B cell (primary cell): Measurements from ENCODE around the gene DNAI1. TPM values are rescaled to one million over a fixed set of nuclear protein-coding genes. Genes with fewer than 3 reads are reported as not detected.

ENCODE experiments used
- ATAC-seq: fragments of 200-7000 bp; cut with Tn5 transposase; one replicate; pipeline ENCODE4 v1.10.0; 2021; ENCODE audit warnings: low read depth, mild to moderate bottlenecking, moderate number of reproducible peaks, moderate library complexity
- CTCF ChIA-PET: fragments of 350-600 bp; sonication (Branson Sonifier 250); formaldehyde crosslinking; loops from one replicate; lab custom pipeline; 2021; ENCODE audit warnings: antibody characterized with exemption, inconsistent platforms; lab: Charles Lee
- POLR2A ChIA-PET: fragments of 350-600 bp; sonication (Branson Sonifier 250); formaldehyde crosslinking; loops from one replicate; lab custom pipeline; 2021; ENCODE audit warnings: antibody characterized with exemption; lab: Charles Lee
- DNase-seq: peaks from one replicate; pipeline ENCODE4 v3.0.0; 2013
- H2AFZ ChIP-seq: 2 replicates; pipeline ENCODE4 v1.6.1; 2012; ENCODE audit warnings: mild to moderate bottlenecking, low read depth, low read length; ENCODE audit not compliant: insufficient read depth, poor library complexity, severe bottlenecking
- H3K27ac ChIP-seq, 2 donors: 1 replicate in 1 of 2; 2 replicates in 1 of 2; pipeline ENCODE4 v1.5.1; 2012 to 2013; ENCODE audit warnings: low read length in 2 of 2, mild to moderate bottlenecking in 2 of 2, moderate library complexity in 1 of 2
- H3K27me3 ChIP-seq, 4 experiments: fragments of 200-600 bp in 1 of 4; sonication (generic) in 1 of 4; replicated peaks in 1 of 4; 1 replicate in 2 of 4; 2 replicates in 2 of 4; pipeline versions ENCODE4 v1.6.1 to v1.7.0; 2013 to 2016; ENCODE audit warnings: low read length in 3 of 4, mild to moderate bottlenecking in 2 of 4, mixed read lengths in 1 of 4, moderate library complexity in 1 of 4; ENCODE audit not compliant: insufficient read depth in 4 of 4, control insufficient read depth in 3 of 4; ENCODE audit errors: control extremely low read depth in 1 of 4
- H3K36me3 ChIP-seq, 2 experiments: replicated peaks in 1 of 2; 1 replicate in 1 of 2; 2 replicates in 1 of 2; pipeline versions ENCODE4 v1.6.1 to v1.7.1; 2013; ENCODE audit warnings: low read length in 1 of 2; ENCODE audit not compliant: insufficient read depth in 2 of 2, control insufficient read depth in 1 of 2; ENCODE audit errors: control extremely low read depth in 1 of 2, extremely low read depth in 1 of 2
- H3K4me1 ChIP-seq, 2 donors: fragments of 200-600 bp in 1 of 2; sonication (generic) in 1 of 2; 1 replicate in 1 of 2; 2 replicates in 1 of 2; pipeline versions ENCODE4 v1.5.1 to v1.6.1; 2013 to 2017; ENCODE audit warnings: low read length in 2 of 2; ENCODE audit not compliant: control insufficient read depth in 2 of 2, insufficient read depth in 2 of 2
- H3K4me2 ChIP-seq: replicated peaks from 2 replicates; pipeline ENCODE3; 2012; ENCODE audit warnings: mild to moderate bottlenecking, low read depth, low read length; ENCODE audit not compliant: poor library complexity, severe bottlenecking
- H3K4me3 ChIP-seq, 5 experiments: fragments of 200-600 bp in 1 of 5; sonication (generic) in 1 of 5; 1 replicate in 3 of 5; 2 replicates in 2 of 5; pipeline versions ENCODE4 v1.5.1 to v1.7.0; 2011 to 2016; ENCODE audit warnings: low read length in 4 of 5, mild to moderate bottlenecking in 4 of 5, low read depth in 2 of 5, control low read depth in 1 of 5, moderate library complexity in 1 of 5; ENCODE audit not compliant: insufficient read depth in 1 of 5; ENCODE audit errors: control extremely low read depth in 1 of 5, extremely low read depth in 1 of 5
- H3K79me2 ChIP-seq: fragments of 200-600 bp; sonication (generic); one replicate; pipeline ENCODE4 v1.6.0; 2016; ENCODE audit warnings: low read length; ENCODE audit not compliant: control insufficient read depth, insufficient read depth
- H3K9ac ChIP-seq: fragments of 200-600 bp; sonication (generic); 2 replicates; pipeline ENCODE4 v1.6.1; 2017; ENCODE audit warnings: mild to moderate bottlenecking, low read length, moderate library complexity
- H3K9me3 ChIP-seq, 3 donors: one replicate each; pipeline versions ENCODE4 v1.6.1 to v1.7.1; 2013; ENCODE audit warnings: low read length in 2 of 3; ENCODE audit not compliant: control insufficient read depth in 2 of 3, insufficient read depth in 1 of 3; ENCODE audit errors: control extremely low read depth in 1 of 3
- H4K20me1 ChIP-seq: 2 replicates; pipeline ENCODE4 v1.6.0; 2012; ENCODE audit warnings: mild to moderate bottlenecking, low read length; ENCODE audit not compliant: insufficient read depth, control insufficient read depth, poor library complexity, severe bottlenecking
- H3K27ac Mint-ChIP-seq: one replicate; pipeline ENCODE4 v1.8.0; 2021; ENCODE audit warnings: mixed read lengths
- H3K27me3 Mint-ChIP-seq: one replicate; pipeline ENCODE4 v1.8.0; 2021; ENCODE audit warnings: mixed read lengths
- H3K4me1 Mint-ChIP-seq: one replicate; pipeline ENCODE4 v1.8.0; 2021; ENCODE audit warnings: mixed read lengths
- H3K4me3 Mint-ChIP-seq: one replicate; pipeline ENCODE4 v1.8.0; 2021; ENCODE audit warnings: mixed read lengths
- H3K9me3 Mint-ChIP-seq: one replicate; pipeline ENCODE4 v1.8.0; 2022; ENCODE audit warnings: mixed read lengths; ENCODE audit not compliant: insufficient read depth
- EZH2 ChIP-seq: IDR thresholded peaks from 2 replicates; pipeline ENCODE4 v1.6.1; 2012; ENCODE audit warnings: borderline replicate concordance, low read depth, mild to moderate bottlenecking, moderate library complexity, low read length; ENCODE audit not compliant: insufficient read depth, poor library complexity, severe bottlenecking
- WGBS: methylation state at CpG from one replicate; pipeline ENCODE4 v1.1.5; 2013; ENCODE audit warnings: missing lambda C conversion rate; ENCODE audit not compliant: insufficient coverage; 5-methylcytosine and 5-hydroxymethylcytosine counted together
- intact Hi-C: fragments of 100-400 bp; cut with micrococcal nuclease; formaldehyde crosslinking; loops from one replicate; pipeline ENCODE4 v1.10.0; 2022
- polyA plus RNA-seq: library from polyadenylated mRNA; depleted of rRNA; stranded (reverse); fragments of >200 nt; gene quantifications from 2 replicates; pipeline ENCODE4 v1.2.3, GENCODE V29; 2012
- total RNA-seq, 2 donors: library from RNA; stranded (reverse); fragments of 120-200 nt in 1 of 2; gene quantifications; 1 replicate in 1 of 2; 2 replicates in 1 of 2; pipeline versions ENCODE4 v1.2.3 to v1.2.4, GENCODE V29; 2013 to 2022
- TF ChIP-seq, protein P1 (sequence below): fragments of 200-600 bp; IDR thresholded peaks from one replicate; pipeline ENCODE4 v1.8.0; 2022; ENCODE audit warnings: antibody characterized with exemption, mild to moderate bottlenecking

DNAI1 gene
- total and polyA plus RNA-seq, 2 donors (not counting 1 experiment from before 2014, with no cell fraction given): not detected

DNA sequence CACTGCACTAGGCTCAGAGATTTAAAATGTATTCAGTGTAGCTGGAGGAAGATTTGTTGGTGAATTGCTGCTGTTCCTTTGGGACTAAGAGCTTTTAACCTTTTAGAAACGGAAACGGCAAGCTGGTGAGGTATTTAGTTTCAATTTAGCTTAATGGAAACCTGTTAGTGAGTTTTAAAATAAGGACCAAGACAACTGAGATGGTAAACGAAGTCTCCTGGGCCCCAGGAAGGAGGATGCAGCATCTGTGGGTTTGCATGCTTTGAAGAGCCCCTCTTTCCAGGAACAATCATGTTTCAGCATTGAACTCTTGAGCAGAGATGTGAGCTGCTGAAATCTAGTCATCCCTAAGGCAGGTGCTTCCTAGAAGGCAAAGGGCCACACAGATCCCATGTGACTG lies 16.5 kb downstream of the DNAI1 start:
- no peak overlapping the region for H2AFZ ChIP-seq
- Mint-ChIP-seq H3K9me3 (no peaks in the 10 kb centered on the region), H3K27ac (no peak overlapping the region), H3K27me3 (peaks cover 34% of the 10 kb centered on the region), H3K4me3 (no peak overlapping the region), H3K4me1 (no peaks in the 10 kb centered on the region)
- ChIA-PET POLR2A (no interaction called here), CTCF (interaction anchor here (1.7 kb wide), 1 partner anchor 117 kb away, joined by 5 read pairs; no protein-coding TSS in a partner anchor)
- H3K79me2 ChIP-seq: no peaks in the 10 kb centered on the region
- no peaks in the 10 kb centered on the region for H3K36me3 ChIP-seq
- no peak overlapping the region for H3K4me3 ChIP-seq
- ATAC-seq (no peak), DNase-seq (no peak)
- no peak for TF ChIP-seq EZH2
- TF ChIP-seq, protein P1, sequence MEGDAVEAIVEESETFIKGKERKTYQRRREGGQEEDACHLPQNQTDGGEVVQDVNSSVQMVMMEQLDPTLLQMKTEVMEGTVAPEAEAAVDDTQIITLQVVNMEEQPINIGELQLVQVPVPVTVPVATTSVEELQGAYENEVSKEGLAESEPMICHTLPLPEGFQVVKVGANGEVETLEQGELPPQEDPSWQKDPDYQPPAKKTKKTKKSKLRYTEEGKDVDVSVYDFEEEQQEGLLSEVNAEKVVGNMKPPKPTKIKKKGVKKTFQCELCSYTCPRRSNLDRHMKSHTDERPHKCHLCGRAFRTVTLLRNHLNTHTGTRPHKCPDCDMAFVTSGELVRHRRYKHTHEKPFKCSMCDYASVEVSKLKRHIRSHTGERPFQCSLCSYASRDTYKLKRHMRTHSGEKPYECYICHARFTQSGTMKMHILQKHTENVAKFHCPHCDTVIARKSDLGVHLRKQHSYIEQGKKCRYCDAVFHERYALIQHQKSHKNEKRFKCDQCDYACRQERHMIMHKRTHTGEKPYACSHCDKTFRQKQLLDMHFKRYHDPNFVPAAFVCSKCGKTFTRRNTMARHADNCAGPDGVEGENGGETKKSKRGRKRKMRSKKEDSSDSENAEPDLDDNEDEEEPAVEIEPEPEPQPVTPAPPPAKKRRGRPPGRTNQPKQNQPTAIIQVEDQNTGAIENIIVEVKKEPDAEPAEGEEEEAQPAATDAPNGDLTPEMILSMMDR: no peak
- H3K4me1 ChIP-seq: no peaks in the 10 kb centered on the region
- no peak overlapping the region for H3K4me2 ChIP-seq
- H3K9me3 ChIP-seq: no peaks in the 10 kb centered on the region
- no peak overlapping the region for H3K9ac ChIP-seq
- 34% methylated on average over 3 of the region's 3 CpGs for WGBS
- H3K27me3 ChIP-seq: peaks cover 0 to 29% (median 2%) of the 10 kb centered on the region in 4 experiments
- intact Hi-C loops: no loop called here
- H3K27ac ChIP-seq: no peak overlapping the region
- no peaks in the 10 kb centered on the region for H4K20me1 ChIP-seq

DNA sequence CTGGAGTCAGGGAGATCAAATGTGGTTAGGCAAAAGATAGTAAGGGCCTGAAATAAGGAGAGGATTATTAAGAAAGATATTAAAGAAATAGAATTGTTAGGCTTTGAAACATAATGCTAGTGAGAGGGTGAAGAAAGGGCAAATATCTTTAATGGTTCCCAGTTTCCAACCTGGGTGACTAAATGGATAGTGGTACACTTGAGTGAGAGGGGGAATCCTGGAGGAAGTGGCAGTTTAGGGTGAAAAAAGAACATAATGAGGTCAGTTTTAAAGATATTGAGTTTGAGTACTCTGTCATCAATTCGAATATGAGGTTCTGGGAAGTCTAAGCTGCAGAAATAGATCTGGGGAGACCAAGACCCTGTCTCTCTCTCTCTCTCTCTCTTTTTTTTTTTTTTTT lies 18.9 kb downstream of the DNAI1 start:
- ATAC-seq: no peak
- Mint-ChIP-seq H3K9me3 (no peaks in the 10 kb centered on the region), H3K4me1 (no peaks in the 10 kb centered on the region), H3K27me3 (peaks cover 34% of the 10 kb centered on the region), H3K27ac (no peak overlapping the region), H3K4me3 (no peak overlapping the region)
- H3K36me3 ChIP-seq: no peaks in the 10 kb centered on the region
- DNase-seq: no peak
- H3K4me2 ChIP-seq: no peak overlapping the region
- H3K27ac ChIP-seq: no peak overlapping the region
- H3K27me3 ChIP-seq: peaks cover 0 to 29% (median 2%) of the 10 kb centered on the region in 4 experiments
- intact Hi-C loops: no loop called here
- no peaks in the 10 kb centered on the region for H3K79me2 ChIP-seq
- CTCF ChIA-PET: interaction anchor here (0.6 kb wide), 1 partner anchor 198 kb away, joined by 3 read pairs; no protein-coding TSS in a partner anchor
- H3K9ac ChIP-seq: no peak overlapping the region
- no peak overlapping the region for H3K4me3 ChIP-seq
- no peaks in the 10 kb centered on the region for H4K20me1 ChIP-seq
- TF ChIP-seq EZH2: no peak
- TF ChIP-seq, protein P1: no peak
- H3K4me1 ChIP-seq: no peaks in the 10 kb centered on the region
- H2AFZ ChIP-seq: no peak overlapping the region
- no peaks in the 10 kb centered on the region for H3K9me3 ChIP-seq
- POLR2A ChIA-PET: no interaction called here
- WGBS: no CpG with 5 or more reads among the region's 1 CpG
